ENCODE data around the gene MAP4K3. TPM values are rescaled to one million over a fixed set of nuclear protein-coding genes. Genes with fewer than 3 reads are reported as not detected.
A peak's percentile ranks its signal among the peaks of the same experiment; 100 is the strongest.

Gene MAP4K3
- total RNA-seq, 2 experiments from 2014 or later = 12.4 to 17.5 TPM

DNA sequence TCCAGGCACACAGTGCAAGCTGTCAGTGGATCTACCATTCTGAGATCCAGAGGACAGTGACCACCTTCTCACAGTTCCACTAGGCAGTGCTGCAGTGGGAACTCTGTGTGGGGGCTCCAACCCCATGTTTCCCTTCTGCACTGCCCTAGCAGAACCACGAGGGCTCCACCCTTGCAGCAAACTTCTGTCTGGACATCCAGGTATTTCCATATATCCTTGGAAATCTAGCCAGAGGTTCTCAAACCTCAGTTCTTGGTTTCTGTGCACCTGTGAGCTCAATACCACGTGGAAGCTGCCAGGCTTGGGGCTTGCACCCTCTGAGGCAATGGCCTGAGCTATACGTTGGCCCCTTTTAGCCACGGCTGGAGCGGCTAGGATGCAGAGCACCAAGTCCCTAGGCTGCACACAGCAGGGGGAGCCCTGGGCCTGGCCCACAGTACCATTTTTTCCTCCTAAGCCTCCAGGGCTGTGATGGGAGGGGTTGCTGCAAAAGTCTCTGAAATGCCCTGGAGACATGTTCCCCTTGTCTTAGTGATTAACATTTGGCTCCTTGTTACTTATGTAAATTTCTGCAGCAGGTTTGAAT lies 77.5 kb downstream of the MAP4K3 start:
- Histone ChIP-seq H3K4me3 (ENCODE audit: low read depth, low read length, poor library complexity, severe bottlenecking) (no peak overlapping the region), H3K4me1 (ENCODE audit: insufficient read depth, low read length, poor library complexity, severe bottlenecking) (no peaks in the 10 kb centered on the region), H3K9me2 (ENCODE audit: insufficient read depth, low read length) (no peaks in the 10 kb centered on the region), H2AFZ (ENCODE audit: low read length) (no peak overlapping the region), H3K79me2 (ENCODE audit: insufficient read depth, low read depth, low read length) (no peaks in the 10 kb centered on the region), H3K27ac (ENCODE audit: low read depth, low read length, poor library complexity, severe bottlenecking) (no peak overlapping the region), H3K36me3 (ENCODE audit: insufficient read depth, low read length) (peaks cover 16% of the 10 kb centered on the region), H4K20me1 (ENCODE audit: insufficient read depth, low read length) (no peaks in the 10 kb centered on the region), H3K9me3 (ENCODE audit: low read length) (peaks cover 43% of the 10 kb centered on the region), H3K4me2 (ENCODE audit: low read length) (no peak overlapping the region)
- intact Hi-C loops (cut with micrococcal nuclease; ENCODE audit: unreplicated experiment) = no loop called here
- ChIA-PET POLR2A (no interaction called here), CTCF (ENCODE audit: unreplicated experiment) (no interaction called here)
- peak; percentile 39 for DNase-seq (ENCODE audit: low spot score)
- BruUV-seq (replicated peaks) = no TSS peak
- no peak for TF ChIP-seq CTCF (conservative IDR thresholded peaks at IDR 0.05; ENCODE audit: low read length)
- TF ChIP-seq EZH2phosphoT487 (IDR thresholded peaks at IDR 0.05; ENCODE audit: borderline replicate concordance, low read depth, low read length) = no peak

GRCh38 chr2:39356922-39357639 lies 80.0 kb downstream of the MAP4K3 start:
- Histone ChIP-seq H3K4me2 (ENCODE audit: low read length) (no peak overlapping the region), H3K4me1 (ENCODE audit: insufficient read depth, low read length, poor library complexity, severe bottlenecking) (no peaks in the 10 kb centered on the region), H4K20me1 (ENCODE audit: insufficient read depth, low read length) (no peaks in the 10 kb centered on the region), H3K4me3 (ENCODE audit: low read depth, low read length, poor library complexity, severe bottlenecking) (no peak overlapping the region), H2AFZ (ENCODE audit: low read length) (no peak overlapping the region), H3K36me3 (ENCODE audit: insufficient read depth, low read length) (peaks cover 11% of the 10 kb centered on the region), H3K9me3 (ENCODE audit: low read length) (peaks cover 32% of the 10 kb centered on the region), H3K27ac (ENCODE audit: low read depth, low read length, poor library complexity, severe bottlenecking) (no peak overlapping the region), H3K79me2 (ENCODE audit: insufficient read depth, low read depth, low read length) (no peaks in the 10 kb centered on the region), H3K9me2 (ENCODE audit: insufficient read depth, low read length) (no peaks in the 10 kb centered on the region)
- BruUV-seq (replicated peaks) = no TSS peak
- ChIA-PET POLR2A (interaction anchor here (0.7 to 0.9 kb wide), 2 partner anchors 9 to 306 kb away, joined by 3 read pairs; no protein-coding TSS in a partner anchor), CTCF (ENCODE audit: unreplicated experiment) (no interaction called here)
- TF ChIP-seq EZH2phosphoT487 (IDR thresholded peaks at IDR 0.05; ENCODE audit: borderline replicate concordance, low read depth, low read length) = no peak
- no peak for TF ChIP-seq CTCF (conservative IDR thresholded peaks at IDR 0.05; ENCODE audit: low read length)
- no peak for DNase-seq (ENCODE audit: low spot score)
- intact Hi-C loops (cut with micrococcal nuclease; ENCODE audit: unreplicated experiment) = no loop called here

GRCh38 chr2:39350658-39351057 lies 86.4 kb downstream of the MAP4K3 start:
- POLR2A ChIA-PET = interaction anchor here (1.0 kb wide), 1 partner anchor 11 kb away, joined by 3 read pairs; no protein-coding TSS in a partner anchor
- BruUV-seq (replicated peaks) = no TSS peak

More at GRCh38 chr2:39350658-39351057, 86.4 kb downstream of the MAP4K3 start:
- Histone ChIP-seq H3K4me1 (ENCODE audit: insufficient read depth, low read length, poor library complexity, severe bottlenecking) (no peaks in the 10 kb centered on the region), H3K9me3 (ENCODE audit: low read length) (no peaks in the 10 kb centered on the region), H3K4me3 (ENCODE audit: low read depth, low read length, poor library complexity, severe bottlenecking) (no peak overlapping the region), H3K36me3 (ENCODE audit: insufficient read depth, low read length) (peaks cover 4% of the 10 kb centered on the region), H4K20me1 (ENCODE audit: insufficient read depth, low read length) (no peaks in the 10 kb centered on the region), H2AFZ (ENCODE audit: low read length) (no peak overlapping the region), H3K9me2 (ENCODE audit: insufficient read depth, low read length) (no peaks in the 10 kb centered on the region), H3K79me2 (ENCODE audit: insufficient read depth, low read depth, low read length) (no peaks in the 10 kb centered on the region), H3K27ac (ENCODE audit: low read depth, low read length, poor library complexity, severe bottlenecking) (no peak overlapping the region), H3K4me2 (ENCODE audit: low read length) (no peak overlapping the region)
- intact Hi-C loops (cut with micrococcal nuclease; ENCODE audit: unreplicated experiment) = no loop called here
- CTCF ChIA-PET (ENCODE audit: unreplicated experiment) = no interaction called here
- no peak for DNase-seq (ENCODE audit: low spot score)
- TF ChIP-seq EZH2phosphoT487 (IDR thresholded peaks at IDR 0.05; ENCODE audit: borderline replicate concordance, low read depth, low read length) (no peak), CTCF (conservative IDR thresholded peaks at IDR 0.05; ENCODE audit: low read length) (no peak; the same call in 1 of the 2 replicates)
